ENCODE data around the gene CSTPP1.

Gene CSTPP1, protein sequence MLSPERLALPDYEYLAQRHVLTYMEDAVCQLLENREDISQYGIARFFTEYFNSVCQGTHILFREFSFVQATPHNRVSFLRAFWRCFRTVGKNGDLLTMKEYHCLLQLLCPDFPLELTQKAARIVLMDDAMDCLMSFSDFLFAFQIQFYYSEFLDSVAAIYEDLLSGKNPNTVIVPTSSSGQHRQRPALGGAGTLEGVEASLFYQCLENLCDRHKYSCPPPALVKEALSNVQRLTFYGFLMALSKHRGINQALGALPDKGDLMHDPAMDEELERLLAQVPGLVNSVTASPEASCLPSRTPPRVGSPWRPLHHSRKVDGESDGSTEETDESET

DNA sequence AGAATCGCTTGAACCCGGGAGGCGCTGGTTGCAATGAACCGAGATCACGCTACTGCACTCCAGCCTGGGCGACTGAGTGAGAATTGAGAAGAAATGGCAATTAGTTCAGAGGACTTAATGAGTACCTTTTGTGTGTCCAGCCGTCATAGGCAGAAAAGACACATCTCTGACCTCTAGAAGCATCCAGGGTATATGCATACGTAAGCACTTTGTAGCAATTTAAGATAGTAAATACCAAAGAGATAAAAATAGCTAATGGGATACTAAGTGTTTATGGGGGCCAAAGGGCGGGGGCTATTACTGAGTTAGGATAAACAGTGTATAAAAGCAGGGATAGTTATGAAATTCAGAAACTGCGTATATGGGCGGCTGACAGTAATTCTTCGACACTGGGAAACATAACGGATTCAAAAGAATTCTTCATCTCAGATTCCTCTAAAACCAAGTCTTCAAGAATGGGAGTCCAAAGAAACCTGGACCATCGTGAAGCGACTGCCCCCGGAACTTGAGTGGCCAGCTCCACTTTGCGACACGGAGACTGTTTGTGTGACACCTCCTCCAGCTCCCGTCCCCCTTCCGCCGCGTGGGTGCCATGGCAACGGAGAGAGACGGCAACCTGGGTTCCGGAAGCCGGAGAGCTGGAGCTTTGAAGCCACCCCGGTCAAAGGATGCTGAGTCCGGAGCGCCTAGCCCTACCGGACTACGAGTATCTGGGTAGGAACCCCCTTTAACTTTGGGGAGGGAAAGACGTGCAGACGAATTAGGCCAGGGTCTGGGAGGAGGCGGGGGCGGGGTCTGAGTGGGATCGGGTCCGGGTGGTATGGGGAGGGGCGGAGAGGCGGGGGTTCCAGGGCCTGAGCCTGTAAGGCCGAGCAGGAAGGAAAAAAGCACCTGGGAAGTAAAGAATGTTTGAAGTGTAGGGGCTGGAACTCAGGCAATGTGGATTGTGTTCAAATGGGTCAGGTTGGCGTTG lies at the start of gene CSTPP1:
Gene CSTPP1, plus strand, starts transcription at position 624 of the 973 bp plus-strand sequence. Its CDS starts 45 bp downstream, at position 669.
- peak; percentile 91 for DNase-seq

DNA sequence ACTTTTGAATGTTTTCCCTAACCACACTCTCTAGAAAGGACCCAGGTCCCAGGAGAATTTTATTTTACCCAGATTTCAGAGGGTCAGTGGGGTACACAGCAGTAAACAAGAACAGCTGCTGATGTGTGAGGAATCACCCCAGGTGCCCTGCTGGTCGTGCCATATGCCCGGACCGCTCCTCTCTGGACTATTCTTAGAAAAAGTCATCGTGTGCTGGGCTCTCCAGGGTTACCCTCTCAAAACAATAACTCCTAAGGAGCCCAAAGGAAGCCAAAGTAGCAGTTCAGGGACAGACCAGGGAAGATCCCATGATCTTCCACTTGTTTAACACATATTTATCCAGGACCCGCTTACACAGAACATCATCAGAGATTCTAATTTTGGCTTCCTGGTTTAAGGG lies 47.9 kb upstream of the CSTPP1 start:
- no peak for DNase-seq

DNA sequence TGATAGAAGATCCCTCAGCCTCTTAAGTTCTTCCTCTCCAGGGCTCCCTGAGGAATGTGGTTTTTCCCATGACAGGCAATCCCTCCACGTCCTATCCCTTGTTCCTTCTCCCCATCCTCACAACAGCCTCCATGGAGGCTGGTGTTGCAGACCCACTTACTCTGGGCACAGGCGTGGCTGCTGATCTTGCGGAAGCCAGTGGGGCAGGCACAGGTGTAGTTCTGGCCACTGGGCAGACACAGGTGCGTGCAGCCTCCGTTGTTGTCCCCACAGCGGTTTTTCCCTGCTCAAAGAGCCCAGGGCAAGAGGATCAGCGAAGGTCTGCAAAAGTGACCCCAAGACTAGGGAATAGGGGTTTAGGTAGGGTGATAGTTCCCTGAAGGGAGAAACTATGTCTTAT lies 47.3 kb upstream of the CSTPP1 start:
- no peak for DNase-seq

DNA sequence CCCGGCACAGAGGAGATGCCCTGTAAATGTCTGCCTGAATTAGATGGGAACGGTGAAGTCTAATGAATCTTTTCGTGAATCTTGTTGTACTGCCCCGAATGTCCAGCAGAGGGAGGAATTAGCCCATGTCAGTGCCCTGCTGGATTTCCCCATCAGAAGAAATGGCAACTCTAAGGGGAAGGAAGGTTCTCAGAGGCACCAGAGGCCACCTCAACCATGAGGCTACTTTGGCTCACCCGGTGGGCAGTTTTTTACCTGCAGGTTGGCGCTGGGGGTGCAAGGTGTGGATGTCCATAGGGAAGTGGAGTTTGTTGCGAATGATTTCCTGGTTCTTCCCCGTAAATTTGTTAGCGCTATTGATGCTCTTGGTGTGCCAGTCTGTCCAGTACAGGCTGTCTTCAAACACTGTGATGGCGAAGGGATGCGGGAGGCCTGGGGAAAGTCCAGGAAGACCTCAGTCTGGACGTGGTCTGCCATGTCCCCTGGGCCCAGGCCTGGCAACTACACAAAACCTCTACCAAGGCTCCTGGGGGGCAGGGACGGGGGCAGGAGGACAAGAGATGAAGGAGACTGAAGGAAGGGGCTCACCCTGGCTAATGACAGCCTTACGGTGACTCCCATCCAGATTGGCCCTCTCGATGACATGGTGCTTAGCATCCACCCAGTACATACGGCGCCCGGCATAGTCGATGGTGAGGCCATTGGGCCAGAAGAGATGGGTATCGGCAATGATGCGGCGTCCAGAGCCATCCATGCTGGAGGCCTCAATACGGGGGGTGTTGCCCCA lies 46.7 kb upstream of the CSTPP1 start:
- DNase-seq = peak; percentile 88

DNA sequence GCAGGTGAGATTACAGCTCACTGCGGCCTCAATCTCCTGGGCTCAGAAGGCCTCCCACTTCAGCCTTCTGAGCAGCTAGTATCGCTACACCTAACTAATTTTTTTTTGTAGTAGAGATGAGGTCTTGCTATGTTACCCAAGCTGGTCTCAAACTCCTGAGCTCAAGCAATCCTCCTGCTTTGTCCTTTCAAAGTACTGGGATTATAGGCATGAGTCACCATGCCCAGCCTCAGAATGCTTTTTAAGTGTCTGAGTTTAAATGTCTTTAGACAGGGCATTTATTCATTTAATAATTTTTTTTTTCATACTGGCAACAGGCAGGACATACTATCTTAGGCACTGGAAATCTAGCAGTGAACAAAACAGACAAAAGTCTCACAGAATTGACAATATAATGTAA lies 45.9 kb upstream of the CSTPP1 start:
- no peak for DNase-seq

DNA sequence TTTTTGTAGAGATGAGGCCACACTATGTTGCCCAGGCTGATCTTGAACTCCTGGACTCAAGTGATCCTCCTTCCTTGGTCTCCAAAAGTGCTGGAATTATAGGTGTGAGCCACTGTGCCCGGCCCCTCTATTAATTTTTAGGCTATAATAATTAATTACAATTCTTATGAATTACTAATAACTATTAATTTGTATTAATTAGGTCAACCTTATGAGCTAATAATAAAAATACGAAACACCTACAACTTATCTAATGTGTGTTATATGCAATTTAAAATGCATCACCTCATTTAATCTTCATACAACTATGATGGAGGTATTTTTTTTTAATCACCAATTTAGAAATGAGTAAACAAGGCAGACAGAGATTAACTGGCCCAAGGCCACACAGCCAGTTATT lies 44.5 kb upstream of the CSTPP1 start:
- no peak for DNase-seq

- no peak for DNase-seq
These were observed 43.7 kb upstream of the CSTPP1 start for GRCh38 chr11:46892838-46893237.

DNA sequence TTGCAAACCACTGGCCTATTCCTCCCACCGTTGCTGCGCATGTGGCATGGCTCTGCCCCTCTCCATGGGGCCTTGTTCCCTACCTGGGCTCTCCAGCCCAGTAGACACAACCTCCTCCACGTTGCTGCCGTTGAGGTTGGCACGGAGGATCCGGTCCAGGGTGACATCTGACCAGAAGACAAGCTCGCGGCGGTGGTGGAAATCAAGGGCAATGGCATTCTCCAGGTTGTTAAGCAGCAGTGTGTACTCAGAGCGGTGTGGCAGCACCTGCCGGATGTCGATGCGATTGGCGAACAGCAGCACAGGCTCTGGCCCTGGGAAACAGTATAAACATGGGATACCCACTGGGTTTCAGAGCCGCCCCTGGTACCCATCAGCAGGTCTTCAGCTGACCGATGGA lies 42.1 kb upstream of the CSTPP1 start:
- DNase-seq = no peak

GRCh38 chr11:46894961-46895360 lies 41.6 kb upstream of the CSTPP1 start:
- no peak for DNase-seq

DNA sequence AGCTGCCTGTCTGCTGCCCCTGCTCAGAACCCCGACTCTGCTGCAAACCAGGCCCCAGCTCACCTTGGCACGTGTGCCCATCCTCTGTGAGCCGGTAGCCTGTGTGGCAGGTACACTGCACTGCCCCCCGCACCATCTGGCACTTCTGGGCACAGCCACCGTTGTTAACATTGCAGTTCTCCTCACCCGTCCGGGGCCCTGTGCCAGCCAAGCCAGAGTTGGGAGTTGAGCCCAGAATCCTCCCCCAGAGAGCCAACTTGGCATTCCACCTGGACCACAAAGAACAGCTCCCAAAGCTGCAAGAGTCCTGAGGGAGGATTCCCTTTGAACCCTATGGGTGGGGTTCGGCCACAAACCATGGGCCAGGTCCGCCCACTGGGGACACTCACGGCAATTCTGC lies 40.7 kb upstream of the CSTPP1 start:
- peak; percentile 54 for DNase-seq

DNA sequence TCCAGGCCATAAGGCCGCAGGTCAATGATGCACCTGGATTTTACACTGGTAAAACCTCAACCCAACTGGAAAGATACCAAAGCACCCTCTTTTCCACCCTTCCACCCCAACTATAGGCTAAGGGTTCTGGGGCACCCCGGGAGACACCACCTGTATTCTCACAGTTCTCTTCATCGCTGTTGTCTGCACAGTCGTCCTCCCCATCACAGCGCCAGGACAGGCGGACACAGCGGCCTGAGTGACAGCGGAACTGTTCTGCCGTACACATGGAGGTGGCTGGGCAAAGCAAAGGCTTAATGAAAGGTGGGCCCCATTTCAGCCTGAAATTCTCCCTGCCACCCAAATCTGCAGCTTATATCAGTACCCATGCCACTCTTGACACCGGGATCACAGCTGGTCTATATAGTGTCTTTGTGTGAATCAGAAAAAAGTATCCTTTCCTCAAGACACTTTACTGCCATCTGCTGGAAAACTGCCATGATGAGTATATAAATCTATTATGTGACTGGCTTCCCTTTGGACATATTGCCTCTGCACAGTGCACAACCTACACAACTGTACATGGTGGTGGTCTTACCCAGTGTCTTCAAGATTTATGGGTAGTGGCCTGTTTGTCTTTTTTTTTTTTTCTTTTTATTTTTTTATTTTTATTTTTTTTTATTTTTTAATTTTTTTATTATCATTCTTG lies 39.7 kb upstream of the CSTPP1 start:
- DNase-seq = peak; percentile 26

- no peak for DNase-seq
These were observed 38.0 kb upstream of the CSTPP1 start for GRCh38 chr11:46898396-46899095.

- DNase-seq = no peak
These were observed 37.0 kb upstream of the CSTPP1 start for GRCh38 chr11:46899501-46900025.

GRCh38 chr11:46900091-46900746 lies 36.3 kb upstream of the CSTPP1 start:
- DNase-seq = no peak

- peak; percentile 20 for DNase-seq
These were observed 35.4 kb upstream of the CSTPP1 start for GRCh38 chr11:46901156-46901555.

DNA sequence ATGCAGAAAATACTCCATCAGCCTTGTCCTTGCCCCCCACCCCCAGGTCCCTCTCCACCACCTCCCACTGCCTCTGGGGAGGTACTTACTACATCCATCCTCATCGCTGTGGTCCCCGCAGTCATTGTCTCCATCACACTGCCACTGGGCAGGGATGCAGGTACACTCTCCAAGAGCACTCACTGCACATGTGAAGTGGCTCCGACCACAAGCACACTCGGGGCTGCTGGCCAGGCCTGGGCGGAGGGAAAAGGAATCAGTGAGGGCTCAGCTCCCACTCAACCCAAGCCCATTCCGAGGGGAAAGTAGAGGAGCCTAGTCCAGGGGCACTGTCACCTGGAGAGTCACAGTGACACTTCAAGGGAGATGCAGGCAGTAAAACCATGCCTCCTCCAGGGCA lies 33.9 kb upstream of the CSTPP1 start:
- DNase-seq = no peak

- DNase-seq = peak; percentile 98
These were observed 32.7 kb upstream of the CSTPP1 start for GRCh38 chr11:46903846-46904245.

DNA sequence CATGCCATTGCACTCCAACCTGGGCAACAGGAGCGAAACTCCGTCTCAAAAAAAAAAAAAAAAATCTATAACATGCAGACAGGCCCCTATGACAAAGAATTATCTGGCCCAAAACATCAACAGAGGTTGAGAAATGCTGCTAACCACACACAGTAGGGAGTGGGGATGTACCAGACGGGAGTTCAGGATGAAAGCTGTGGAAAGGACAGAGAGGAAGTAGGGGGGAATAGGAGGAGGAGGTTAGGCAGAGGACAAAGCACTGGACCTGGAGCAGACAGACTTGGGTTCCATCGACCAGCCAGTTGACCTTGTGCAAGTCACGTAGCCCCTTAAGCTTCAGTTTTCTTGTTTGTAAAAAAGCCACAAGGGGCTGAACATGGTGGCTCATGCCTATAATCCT lies 30.8 kb upstream of the CSTPP1 start:
- DNase-seq = no peak

DNA sequence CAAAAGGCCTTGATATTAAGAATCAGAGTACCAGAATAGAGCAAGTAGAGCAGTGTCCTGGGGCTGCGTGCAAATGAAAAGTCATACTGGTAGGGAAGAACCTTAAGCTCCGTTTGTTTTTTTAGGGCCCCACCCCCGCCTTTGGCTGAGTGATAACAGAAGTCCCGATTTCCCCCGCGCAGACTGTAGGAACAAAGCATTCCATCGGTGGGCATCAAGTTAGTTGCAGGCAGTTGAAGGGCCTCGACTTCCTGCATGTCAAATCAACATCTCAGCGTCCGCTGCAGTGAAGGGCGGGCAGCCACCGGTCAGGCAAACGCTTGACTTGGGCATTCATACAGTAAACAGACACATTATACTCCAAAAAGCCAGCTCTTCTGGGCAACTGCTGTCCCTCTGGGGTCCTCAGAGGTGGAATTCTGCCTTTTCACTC lies 29.9 kb upstream of the CSTPP1 start:
- peak; percentile 40 for DNase-seq

- DNase-seq = no peak
These were observed 29.0 kb upstream of the CSTPP1 start for GRCh38 chr11:46907606-46908005.

Data from midbrain (tissue), 1 donor.